ENCODE data around the gene ZDHHC1. TPM values are rescaled to one million over a fixed set of nuclear protein-coding genes. Genes with fewer than 3 reads are reported as not detected.

The ZDHHC1 gene
- total and polyA plus RNA-seq, 2 of the 13 experiments (the other 11 are each of a cell fraction or from before 2014, with no cell fraction given) = 0.51 to 1.1 TPM

DNA sequence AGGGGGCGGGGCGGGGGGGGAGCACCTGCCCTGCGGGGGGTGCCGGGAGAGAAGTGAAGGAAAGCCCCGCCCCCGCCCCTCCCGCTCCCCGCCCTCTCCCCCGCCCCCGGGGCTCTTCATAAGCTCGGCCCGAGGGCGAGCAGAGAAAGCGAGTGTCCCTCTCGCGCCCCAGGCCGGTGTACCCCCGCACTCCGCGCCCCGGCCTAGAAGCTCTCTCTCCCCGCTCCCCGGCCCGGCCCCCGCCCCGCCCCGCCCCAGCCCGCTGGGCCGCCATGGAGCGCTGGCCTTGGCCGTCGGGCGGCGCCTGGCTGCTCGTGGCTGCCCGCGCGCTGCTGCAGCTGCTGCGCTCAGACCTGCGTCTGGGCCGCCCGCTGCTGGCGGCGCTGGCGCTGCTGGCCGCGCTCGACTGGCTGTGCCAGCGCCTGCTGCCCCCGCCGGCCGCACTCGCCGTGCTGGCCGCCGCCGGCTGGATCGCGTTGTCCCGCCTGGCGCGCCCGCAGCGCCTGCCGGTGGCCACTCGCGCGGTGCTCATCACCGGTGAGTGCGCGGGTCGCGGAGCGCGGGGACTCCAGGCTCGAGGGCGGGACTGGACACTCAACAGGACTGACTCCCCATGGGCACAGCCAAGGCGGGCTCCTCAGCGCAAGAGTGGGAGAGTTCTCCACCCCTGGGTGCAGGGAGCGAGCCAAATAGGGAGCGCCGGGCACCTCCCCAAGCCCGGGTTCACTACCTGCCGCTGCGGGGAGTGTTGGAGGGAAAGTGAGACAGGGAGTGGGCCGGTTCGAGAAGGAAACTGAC, 14.9 kb upstream of the ZDHHC1 start, which contains the start of gene HSD11B2 (continued):
- TF ChIP-seq MTA3 (CRISPR knock-in tag; IDR thresholded peaks at IDR 0.05) = no peak
- TF ChIP-seq ZNF205 (CRISPR knock-in tag; IDR thresholded peaks at IDR 0.05) = no peak
- no peak for TF ChIP-seq ZFP36L1 (CRISPR knock-in tag; IDR thresholded peaks at IDR 0.05)
- peak; percentile 70; the same call in 1 of the 2 replicates for TF ChIP-seq ZNF367 (CRISPR knock-in tag; IDR thresholded peaks at IDR 0.05; ENCODE audit: borderline replicate concordance)
- TF ChIP-seq ZFYVE20 (CRISPR knock-in tag; IDR thresholded peaks at IDR 0.05; ENCODE audit: borderline replicate concordance, low read depth) = peak; percentile 60; the same call in 1 of the 2 replicates
- no peak for TF ChIP-seq ZNF124 (CRISPR knock-in tag; IDR thresholded peaks at IDR 0.05)
- TF ChIP-seq, protein P1, sequence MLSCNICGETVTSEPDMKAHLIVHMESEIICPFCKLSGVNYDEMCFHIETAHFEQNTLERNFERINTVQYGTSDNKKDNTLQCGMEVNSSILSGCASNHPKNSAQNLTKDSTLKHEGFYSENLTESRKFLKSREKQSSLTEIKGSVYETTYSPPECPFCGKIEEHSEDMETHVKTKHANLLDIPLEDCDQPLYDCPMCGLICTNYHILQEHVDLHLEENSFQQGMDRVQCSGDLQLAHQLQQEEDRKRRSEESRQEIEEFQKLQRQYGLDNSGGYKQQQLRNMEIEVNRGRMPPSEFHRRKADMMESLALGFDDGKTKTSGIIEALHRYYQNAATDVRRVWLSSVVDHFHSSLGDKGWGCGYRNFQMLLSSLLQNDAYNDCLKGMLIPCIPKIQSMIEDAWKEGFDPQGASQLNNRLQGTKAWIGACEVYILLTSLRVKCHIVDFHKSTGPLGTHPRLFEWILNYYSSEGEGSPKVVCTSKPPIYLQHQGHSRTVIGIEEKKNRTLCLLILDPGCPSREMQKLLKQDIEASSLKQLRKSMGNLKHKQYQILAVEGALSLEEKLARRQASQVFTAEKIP (CRISPR knock-in tag; IDR thresholded peaks at IDR 0.05; ENCODE audit: borderline replicate concordance) = no peak
- no peak for TF ChIP-seq TOPORS (CRISPR knock-in tag; IDR thresholded peaks at IDR 0.05)
- no peak for TF ChIP-seq PHF5A (CRISPR knock-in tag; IDR thresholded peaks at IDR 0.05; ENCODE audit: low read depth, unreplicated experiment)
- no peak for TF ChIP-seq SRSF9 (IDR thresholded peaks at IDR 0.05; ENCODE audit: borderline replicate concordance, insufficient read depth, low read depth, low read length, poor library complexity, severe bottlenecking)
- TF ChIP-seq TOE1 (CRISPR knock-in tag; IDR thresholded peaks at IDR 0.05) = no peak
- 0 out of 2 replicates have a peak, but pooled peaks have one; percentile 0 for TF ChIP-seq ZNF569 (CRISPR knock-in tag; IDR thresholded peaks at IDR 0.05; ENCODE audit: borderline replicate concordance)
- TF ChIP-seq ZBTB21 (CRISPR knock-in tag; IDR thresholded peaks at IDR 0.05) = no peak
- no peak for TF ChIP-seq REXO4 (CRISPR knock-in tag; IDR thresholded peaks at IDR 0.05; ENCODE audit: borderline replicate concordance)
- TF ChIP-seq, protein P2, sequence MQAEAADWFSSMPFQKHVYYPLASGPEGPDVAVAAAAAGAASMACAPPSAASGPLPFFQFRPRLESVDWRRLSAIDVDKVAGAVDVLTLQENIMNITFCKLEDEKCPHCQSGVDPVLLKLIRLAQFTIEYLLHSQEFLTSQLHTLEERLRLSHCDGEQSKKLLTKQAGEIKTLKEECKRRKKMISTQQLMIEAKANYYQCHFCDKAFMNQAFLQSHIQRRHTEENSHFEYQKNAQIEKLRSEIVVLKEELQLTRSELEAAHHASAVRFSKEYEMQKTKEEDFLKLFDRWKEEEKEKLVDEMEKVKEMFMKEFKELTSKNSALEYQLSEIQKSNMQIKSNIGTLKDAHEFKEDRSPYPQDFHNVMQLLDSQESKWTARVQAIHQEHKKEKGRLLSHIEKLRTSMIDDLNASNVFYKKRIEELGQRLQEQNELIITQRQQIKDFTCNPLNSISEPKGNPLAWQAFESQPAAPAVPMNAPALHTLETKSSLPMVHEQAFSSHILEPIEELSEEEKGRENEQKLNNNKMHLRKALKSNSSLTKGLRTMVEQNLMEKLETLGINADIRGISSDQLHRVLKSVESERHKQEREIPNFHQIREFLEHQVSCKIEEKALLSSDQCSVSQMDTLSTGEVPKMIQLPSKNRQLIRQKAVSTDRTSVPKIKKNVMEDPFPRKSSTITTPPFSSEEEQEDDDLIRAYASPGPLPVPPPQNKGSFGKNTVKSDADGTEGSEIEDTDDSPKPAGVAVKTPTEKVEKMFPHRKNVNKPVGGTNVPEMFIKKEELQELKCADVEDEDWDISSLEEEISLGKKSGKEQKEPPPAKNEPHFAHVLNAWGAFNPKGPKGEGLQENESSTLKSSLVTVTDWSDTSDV (CRISPR knock-in tag; IDR thresholded peaks at IDR 0.05) = no peak
- TF ChIP-seq ZNF383 (CRISPR knock-in tag; IDR thresholded peaks at IDR 0.05; ENCODE audit: borderline replicate concordance) = no peak
- TF ChIP-seq, protein P3, sequence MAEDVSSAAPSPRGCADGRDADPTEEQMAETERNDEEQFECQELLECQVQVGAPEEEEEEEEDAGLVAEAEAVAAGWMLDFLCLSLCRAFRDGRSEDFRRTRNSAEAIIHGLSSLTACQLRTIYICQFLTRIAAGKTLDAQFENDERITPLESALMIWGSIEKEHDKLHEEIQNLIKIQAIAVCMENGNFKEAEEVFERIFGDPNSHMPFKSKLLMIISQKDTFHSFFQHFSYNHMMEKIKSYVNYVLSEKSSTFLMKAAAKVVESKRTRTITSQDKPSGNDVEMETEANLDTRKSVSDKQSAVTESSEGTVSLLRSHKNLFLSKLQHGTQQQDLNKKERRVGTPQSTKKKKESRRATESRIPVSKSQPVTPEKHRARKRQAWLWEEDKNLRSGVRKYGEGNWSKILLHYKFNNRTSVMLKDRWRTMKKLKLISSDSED (CRISPR knock-in tag; IDR thresholded peaks at IDR 0.05) = no peak; the same call in 1 of the 2 replicates
- TF ChIP-seq ZNF33B (CRISPR knock-in tag; IDR thresholded peaks at IDR 0.05) = no peak
- no peak for TF ChIP-seq ASH2L (IDR thresholded peaks at IDR 0.05; ENCODE audit: insufficient read length, low read depth, low read length)
- 0 out of 2 replicates have a peak, but pooled peaks have one; percentile 14 for TF ChIP-seq ZNF12 (CRISPR knock-in tag; IDR thresholded peaks at IDR 0.05)
- no peak for TF ChIP-seq ZNF879 (CRISPR knock-in tag; IDR thresholded peaks at IDR 0.05)
- TF ChIP-seq TBX3 (IDR thresholded peaks at IDR 0.05; ENCODE audit: borderline replicate concordance) = no peak

All from HepG2 (cell line).